ENCODE results near the gene RARA.

RARA gene

GRCh38 chr17:40309031-40309948 lies at the start of gene RARA:
Gene RARA, plus strand, starts transcription at chr17:40309180. Its CDS starts 22,039 bp downstream, at chr17:40331219.
- no peak for DNase-seq

- no peak for DNase-seq
Observed at GRCh38 chr17:40259505-40259904, 49.5 kb upstream of the RARA start.

GRCh38 chr17:40260528-40260927 lies 48.5 kb upstream of the RARA start:
- no peak for DNase-seq

- no peak for DNase-seq
Observed at GRCh38 chr17:40264458-40265185, 44.4 kb upstream of the RARA start.

- no peak for DNase-seq
Observed at GRCh38 chr17:40265337-40265736, 43.6 kb upstream of the RARA start.

GRCh38 chr17:40266882-40267281 lies 42.1 kb upstream of the RARA start:
- DNase-seq: no peak

GRCh38 chr17:40268141-40268712 lies 40.8 kb upstream of the RARA start:
- no peak for DNase-seq

GRCh38 chr17:40278414-40278813 lies 30.6 kb upstream of the RARA start:
- no peak for DNase-seq

- no peak for DNase-seq
Observed at GRCh38 chr17:40279402-40279801, 29.6 kb upstream of the RARA start.

- no peak for DNase-seq
Observed at GRCh38 chr17:40281663-40282062, 27.3 kb upstream of the RARA start.

- DNase-seq: no peak
Observed at GRCh38 chr17:40283662-40284061, 25.3 kb upstream of the RARA start.

- peak; percentile 14 for DNase-seq
Observed at GRCh38 chr17:40284085-40284713, 24.8 kb upstream of the RARA start.

- no peak for DNase-seq
Observed at GRCh38 chr17:40286473-40286872, 22.5 kb upstream of the RARA start.

GRCh38 chr17:40287159-40287493 lies 21.9 kb upstream of the RARA start:
- no peak for DNase-seq

- peak; percentile 100 for DNase-seq
Observed at GRCh38 chr17:40287494-40288369, 21.2 kb upstream of the RARA start, which contains the start of gene CDC6. Gene CDC6, plus strand, starts transcription at chr17:40287879. Its CDS starts 1,542 bp downstream, at chr17:40289421.

- DNase-seq: peak; percentile 61
Observed at GRCh38 chr17:40290629-40291280, 18.2 kb upstream of the RARA start.

- no peak for DNase-seq
Observed at GRCh38 chr17:40291281-40291664, 17.7 kb upstream of the RARA start.

GRCh38 chr17:40293363-40293762 lies 15.6 kb upstream of the RARA start:
- no peak for DNase-seq

- peak; percentile 19 for DNase-seq
Observed at GRCh38 chr17:40295488-40296436, 13.2 kb upstream of the RARA start.

GRCh38 chr17:40297511-40297910 lies 11.5 kb upstream of the RARA start:
- peak; percentile 25 for DNase-seq
